Measurements from ENCODE around the gene NPEPL1.
"Not testable (repeated sequence)": the region's sequence is repeated elsewhere in the genome, so short reads cannot be mapped to it uniquely, and the experiment has no call there.

The NPEPL1 gene

GRCh38 chr20:58692579-58693225 is at the start of gene NPEPL1:
NPEPL1 (plus strand) TSS chr20:58692800; CDS start chr20:58692901, 101 bp downstream.
- DNase-seq (peak; percentile 78), ATAC-seq (peak; percentile 95)

- not testable (repeated sequence) for ATAC-seq
Measured at GRCh38 chr20:58642896-58643295, 49.7 kb upstream of the NPEPL1 start.

GRCh38 chr20:58645412-58645968 is 47.1 kb upstream of the NPEPL1 start:
- DNase-seq (peak; percentile 2), ATAC-seq (no peak)

More at GRCh38 chr20:58642896-58643295, 49.7 kb upstream of the NPEPL1 start:
- not testable (repeated sequence) for DNase-seq

- DNase-seq, result no peak
- no peak for ATAC-seq
Measured at GRCh38 chr20:58646257-58646656, 46.3 kb upstream of the NPEPL1 start.

GRCh38 chr20:58646703-58647102 is 45.9 kb upstream of the NPEPL1 start:
- no peak for DNase-seq
- no peak for ATAC-seq

GRCh38 chr20:58647162-58647795 is 45.3 kb upstream of the NPEPL1 start:
- DNase-seq (no peak), ATAC-seq (no peak)

GRCh38 chr20:58647796-58648501 is 44.7 kb upstream of the NPEPL1 start:
- DNase-seq, result no peak
- no peak for ATAC-seq

- ATAC-seq, DNase-seq: not testable (repeated sequence)
Measured at GRCh38 chr20:58648502-58648825, 44.1 kb upstream of the NPEPL1 start.

GRCh38 chr20:58649288-58650180 is 43.1 kb upstream of the NPEPL1 start:
- peak; percentile 45 for DNase-seq

GRCh38 chr20:58650181-58650775 is 42.3 kb upstream of the NPEPL1 start:
- peak; percentile 64 for DNase-seq
- ATAC-seq, result peak; percentile 7

More at GRCh38 chr20:58649288-58650180, 43.1 kb upstream of the NPEPL1 start:
- ATAC-seq, result no peak

- ATAC-seq, result peak; percentile 90
- DNase-seq, result peak; percentile 92
Measured at GRCh38 chr20:58650776-58651558, 41.6 kb upstream of the NPEPL1 start, which contains the start of gene STX16. STX16 (plus strand) TSS chr20:58651283; CDS start chr20:58652007, 724 bp downstream.

- ATAC-seq, result no peak
Measured at GRCh38 chr20:58651559-58651945, 41.0 kb upstream of the NPEPL1 start.

GRCh38 chr20:58651946-58652605 is 40.5 kb upstream of the NPEPL1 start:
- DNase-seq (peak; percentile 55), ATAC-seq (peak; percentile 49)

More at GRCh38 chr20:58651559-58651945, 41.0 kb upstream of the NPEPL1 start:
- DNase-seq, result no peak

- ATAC-seq, result no peak
- no peak for DNase-seq
Measured at GRCh38 chr20:58652606-58653294, 39.9 kb upstream of the NPEPL1 start.

- no peak for ATAC-seq
Measured at GRCh38 chr20:58654337-58654736, 38.3 kb upstream of the NPEPL1 start.

GRCh38 chr20:58655328-58656107 is 37.1 kb upstream of the NPEPL1 start:
- DNase-seq (no peak), ATAC-seq (no peak)

More at GRCh38 chr20:58654337-58654736, 38.3 kb upstream of the NPEPL1 start:
- DNase-seq, result no peak

- no peak for ATAC-seq
- DNase-seq, result no peak
Measured at GRCh38 chr20:58656831-58657230, 35.8 kb upstream of the NPEPL1 start.

- no peak for ATAC-seq
- DNase-seq, result no peak
Measured at GRCh38 chr20:58657262-58657661, 35.3 kb upstream of the NPEPL1 start.

All from stimulated activated naive CD8-positive, alpha-beta T cell treated with anti-CD3 and anti-CD28 coated beads, Interleukin-15, Interleukin-2, amounts not matched to agents 100 U/mL and 50 U/mL, for 24 hours (primary cell).